Stomach (tissue), 4 donors: Measurements from ENCODE around the gene ZNF587B.

ENCODE experiments used
- CTCF ChIP-seq, 7 experiments: fragments of 450-650 bp in 4 of 7; fragments of 200-600 bp in 3 of 7; sonication (generic) in 3 of 7; IDR thresholded peaks; one replicate each; pipeline ENCODE4 v1.5.1; 2016 to 2019; ENCODE audit warnings: antibody characterized with exemption in 7 of 7, control low read depth in 2 of 7, mild to moderate bottlenecking in 1 of 7
- EP300 ChIP-seq: sonication (generic); formaldehyde crosslinking; IDR thresholded peaks from one replicate; pipeline ENCODE4 v1.6.1; 2017; ENCODE audit warnings: antibody characterized with exemption
- POLR2A ChIP-seq, 4 donors: fragments of 450-650 bp; IDR thresholded peaks; one replicate each; pipeline ENCODE4 v1.6.1; 2016; ENCODE audit warnings: antibody characterized with exemption in 4 of 4, control low read depth in 2 of 4, mild to moderate bottlenecking in 1 of 4, moderate library complexity in 1 of 4
- POLR2AphosphoS5 ChIP-seq, 3 donors: sonication (generic); formaldehyde crosslinking; IDR thresholded peaks; one replicate each; pipeline ENCODE4 v1.6.1; 2016; ENCODE audit warnings: antibody characterized with exemption in 3 of 3

- TF ChIP-seq CTCF (IDR thresholded peaks at IDR 0.05) (no peak), POLR2A (IDR thresholded peaks at IDR 0.05) (no peak), POLR2AphosphoS5 (IDR thresholded peaks at IDR 0.05) (no peak), EP300 (no peak)
Observed at GRCh38 chr19:57786906-57787305, 43.2 kb upstream of the ZNF587B start.
